H1 (cell line): ENCODE measurements around the gene ARID1B. TPM values are rescaled to one million over a fixed set of nuclear protein-coding genes. Genes with fewer than 3 reads are reported as not detected.

Experiments used
- CTCF ChIA-PET: fragments of 300-600 bp; sonication (Branson Sonifier 250); formaldehyde crosslinking; loops from one replicate; lab custom pipeline; 2021; ENCODE audit not compliant: partially characterized antibody; lab: Charles Lee
- POLR2A ChIA-PET: fragments of 300-600 bp; sonication (Branson Sonifier 250); formaldehyde crosslinking; loops from one replicate; lab custom pipeline; 2021; ENCODE audit warnings: inconsistent platforms; ENCODE audit not compliant: partially characterized antibody; lab: Charles Lee
- DNase-seq, 2 experiments: peaks; one replicate each; pipeline versions ENCODE4 v3.0.0 to v3.0.0-alpha.2; 2010 to 2022; ENCODE audit warnings: low spot score in 2 of 2, low read depth in 1 of 2, mixed read lengths in 1 of 2
- FAIRE-seq: peaks from 2 replicates; lab custom pipeline; 2011; peaks lifted over from hg19 to GRCh38; lab: Jason Lieb, UNC
- H2AFZ ChIP-seq: 2 replicates; pipeline ENCODE4 v1.8.1; 2012; ENCODE audit warnings: low read length, inconsistent platforms
- H2AK5ac ChIP-seq: 2 replicates; pipeline ENCODE4 v1.6.1; 2013; ENCODE audit warnings: low read depth, low read length
- H2BK120ac ChIP-seq: replicated peaks from 2 replicates; pipeline ENCODE3; 2013; ENCODE audit warnings: low read depth, low read length, inconsistent platforms
- H2BK12ac ChIP-seq: 2 replicates; pipeline ENCODE4 v1.6.1; 2013; ENCODE audit warnings: low read depth, low read length
- H2BK15ac ChIP-seq: 2 replicates; pipeline ENCODE4 v1.6.1; 2013; ENCODE audit warnings: low read length
- H2BK20ac ChIP-seq: 2 replicates; pipeline ENCODE4 v1.6.1; 2013; ENCODE audit warnings: low read length
- H2BK5ac ChIP-seq: 2 replicates; pipeline ENCODE4 v1.6.1; 2013; ENCODE audit warnings: low read depth, low read length
- H3K14ac ChIP-seq: 2 replicates; pipeline ENCODE4 v1.6.1; 2013; ENCODE audit warnings: inconsistent platforms; ENCODE audit not compliant: insufficient read length
- H3K18ac ChIP-seq: 2 replicates; pipeline ENCODE4 v1.6.1; 2013; ENCODE audit warnings: low read length; ENCODE audit errors: extremely low read depth
- H3K23ac ChIP-seq: 2 replicates; pipeline ENCODE4 v1.6.1; 2013; ENCODE audit warnings: inconsistent platforms; ENCODE audit not compliant: insufficient read length
- H3K23me2 ChIP-seq: 2 replicates; pipeline ENCODE4 v1.6.1; 2013; ENCODE audit warnings: low read depth, low read length
- H3K27ac ChIP-seq: 2 replicates; pipeline ENCODE4 v1.6.1; 2011; ENCODE audit warnings: low read depth, low read length, inconsistent platforms
- H3K27me3 ChIP-seq, 4 experiments: replicated peaks in 1 of 4; 1 replicate in 1 of 4; 2 replicates in 3 of 4; pipeline versions ENCODE4 v1.6.1 to v1.8.1; 2011 to 2013; ENCODE audit warnings: low read length in 3 of 4, mild to moderate bottlenecking in 3 of 4, inconsistent platforms in 2 of 4, mixed read lengths in 2 of 4, moderate library complexity in 1 of 4; ENCODE audit not compliant: control insufficient read depth in 3 of 4, insufficient read depth in 3 of 4; ENCODE audit errors: extremely low read depth in 1 of 4
- H3K36me3 ChIP-seq, 4 experiments: 2 replicates each; pipeline versions ENCODE4 v1.6.1 to v1.8.1; 2011 to 2013; ENCODE audit warnings: mild to moderate bottlenecking in 4 of 4, low read length in 3 of 4, moderate library complexity in 2 of 4, control low read depth in 1 of 4, inconsistent platforms in 1 of 4; ENCODE audit not compliant: insufficient read depth in 4 of 4, control insufficient read depth in 2 of 4
- H3K4ac ChIP-seq: replicated peaks from 2 replicates; pipeline ENCODE3; 2013; ENCODE audit warnings: low read length, low read depth, mixed read lengths, inconsistent platforms; ENCODE audit not compliant: insufficient read length
- H3K4me1 ChIP-seq, 4 experiments: replicated peaks in 1 of 4; 1 replicate in 1 of 4; 2 replicates in 3 of 4; pipeline versions ENCODE4 v1.6.1 to v1.8.1; 2011 to 2013; ENCODE audit warnings: low read length in 3 of 4, inconsistent platforms in 2 of 4, mixed read lengths in 1 of 4; ENCODE audit not compliant: insufficient read depth in 4 of 4, control insufficient read depth in 3 of 4
- H3K4me2 ChIP-seq, 2 experiments: 2 replicates each; pipeline versions ENCODE4 v1.6.1 to v1.8.1; 2011 to 2013; ENCODE audit warnings: low read depth in 2 of 2, low read length in 2 of 2, control low read depth in 1 of 2, inconsistent platforms in 1 of 2, mild to moderate bottlenecking in 1 of 2; ENCODE audit not compliant: insufficient read depth in 1 of 2
- H3K4me3 ChIP-seq, 4 experiments: fragments of 200-600, 300-600 bp in 1 of 4; sonication (generic), shearing (Covaris generic), sonication (Bioruptor Twin) in 1 of 4; 2 replicates each; pipeline versions ENCODE4 v1.5.1 to v1.8.1; 2011 to 2016; ENCODE audit warnings: low read length in 4 of 4, low read depth in 3 of 4, control low read depth in 2 of 4, inconsistent platforms in 2 of 4, mild to moderate bottlenecking in 2 of 4, mixed read lengths in 1 of 4, moderate library complexity in 1 of 4; ENCODE audit not compliant: insufficient read depth in 2 of 4; ENCODE audit errors: extremely low read depth in 1 of 4
- H3K56ac ChIP-seq: replicated peaks from 2 replicates; pipeline ENCODE3; 2013; ENCODE audit warnings: low read depth, mild to moderate bottlenecking, mixed read lengths, low read length, inconsistent platforms; ENCODE audit not compliant: insufficient read length
- H3K79me1 ChIP-seq: 2 replicates; pipeline ENCODE4 v1.6.1; 2013; ENCODE audit warnings: low read depth, low read length, control low read depth
- H3K79me2 ChIP-seq, 2 experiments: 2 replicates each; pipeline versions ENCODE4 v1.6.1 to v1.8.1; 2012 to 2013; ENCODE audit warnings: low read length in 2 of 2, mild to moderate bottlenecking in 2 of 2, inconsistent platforms in 1 of 2; ENCODE audit not compliant: insufficient read depth in 2 of 2, control insufficient read depth in 1 of 2
- H3K9ac ChIP-seq, 4 experiments: replicated peaks in 1 of 4; 1 replicate in 1 of 4; 2 replicates in 3 of 4; pipeline versions ENCODE4 v1.6.1 to v1.8.1; 2011 to 2013; ENCODE audit warnings: low read depth in 3 of 4, low read length in 3 of 4, control low read depth in 2 of 4, mild to moderate bottlenecking in 2 of 4, moderate library complexity in 2 of 4, inconsistent platforms in 1 of 4; ENCODE audit errors: extremely low read depth in 1 of 4
- H3K9me3 ChIP-seq, 2 experiments: 2 replicates each; pipeline versions ENCODE4 v1.6.1 to v1.8.1; 2012 to 2013; ENCODE audit warnings: mild to moderate bottlenecking in 2 of 2, moderate library complexity in 2 of 2, control low read depth in 1 of 2, inconsistent platforms in 1 of 2, low read depth in 1 of 2, low read length in 1 of 2, mixed read lengths in 1 of 2; ENCODE audit not compliant: insufficient read depth in 2 of 2
- H4K20me1 ChIP-seq, 2 experiments: replicated peaks in 1 of 2; 2 replicates each; pipeline versions ENCODE3 to v1.8.1; 2011 to 2013; ENCODE audit warnings: inconsistent platforms in 2 of 2, low read length in 2 of 2, mild to moderate bottlenecking in 1 of 2; ENCODE audit not compliant: insufficient read depth in 2 of 2, control insufficient read depth in 1 of 2
- H4K5ac ChIP-seq: 2 replicates; pipeline ENCODE4 v1.6.1; 2013; ENCODE audit warnings: low read length, low read depth, mixed read lengths, inconsistent platforms; ENCODE audit not compliant: insufficient read length
- H4K8ac ChIP-seq: 2 replicates; pipeline ENCODE4 v1.8.0; 2013; ENCODE audit warnings: mild to moderate bottlenecking, moderate library complexity, low read length, inconsistent platforms; ENCODE audit not compliant: insufficient read depth; ENCODE audit errors: extremely low read depth
- H4K91ac ChIP-seq: replicated peaks from 2 replicates; pipeline ENCODE3; 2013; ENCODE audit warnings: low read length, mixed read lengths, inconsistent platforms; ENCODE audit not compliant: insufficient read length
- EZH2 ChIP-seq: fragments of 200-600 bp; sonication (generic); IDR thresholded peaks from 2 replicates; pipeline ENCODE4 v1.7.1; 2012; ENCODE audit warnings: low read depth, mild to moderate bottlenecking, moderate library complexity, low read length, inconsistent platforms; ENCODE audit not compliant: severe bottlenecking
- WGBS, 2 experiments: shearing (Covaris generic) in 1 of 2; methylation state at CpG; one replicate each; pipeline versions ENCODE4 v1.1.6 to v1.1.7; 2013 to 2015; ENCODE audit warnings: low lambda C conversion rate in 2 of 2, mixed read lengths in 2 of 2, inconsistent platforms in 1 of 2, low coverage in 1 of 2, missing lambda C conversion rate in 1 of 2; ENCODE audit not compliant: insufficient replicate concordance in 2 of 2, insufficient coverage in 1 of 2, insufficient read length in 1 of 2; ENCODE audit errors: extremely low coverage in 1 of 2, missing lambda C conversion rate in 1 of 2; 5-methylcytosine and 5-hydroxymethylcytosine counted together
- polyA plus RNA-seq, 7 experiments: library from polyadenylated mRNA; depleted of rRNA in 3 of 7; stranded (reverse) in 5 of 7; unstranded in 2 of 7; fragments of >200 nt in 5 of 7; fragments of 200-250 nt in 2 of 7; gene quantifications; 1 replicate in 5 of 7; 2 replicates in 1 of 7; 4 replicates in 1 of 7; pipeline versions ENCODE4 v1.2.1 to v1.2.3, GENCODE V29; 2011 to 2013; ENCODE audit warnings: missing spikeins in 2 of 7, mixed read lengths in 2 of 7
- total RNA-seq: library from RNA; stranded (reverse); fragmentation: NEBNext Ultra II Directional; extraction: Animal tissue kit (Norgen Biotek cat#: 25700); gene quantifications from 2 replicates; pipeline ENCODE4 v1.2.1, GENCODE V29; 2021

The ARID1B gene
- total and polyA plus RNA-seq, 2 of the 8 experiments (the other 6 are each of a cell fraction or from before 2014, with no cell fraction given) = 24.3 to 70.3 TPM

- no peak overlapping the region for H2BK20ac ChIP-seq
These were observed 382.2 kb downstream of the ARID1B start for GRCh38 chr6:157159348-157159747.

More at GRCh38 chr6:157159348-157159747, 382.2 kb downstream of the ARID1B start:
- no peak overlapping the region for H4K91ac ChIP-seq
- H2AFZ ChIP-seq = no peak overlapping the region
- peaks cover 3 to 17% (median 13%) of the 10 kb centered on the region in 4 experiments for H3K4me1 ChIP-seq
- no peak overlapping the region for H3K23ac ChIP-seq
- POLR2A ChIA-PET = interaction anchor here (1.0 to 2.5 kb wide), 4 partner anchors 12 to 137 kb away, joined by 3 to 11 read pairs (median 4); no protein-coding TSS in a partner anchor
- no peak for TF ChIP-seq EZH2
- TF ChIP-seq, all 59 proteins: peak for 0
- Histone ChIP-seq H3K4me3 (no peak overlapping the region), H3K27ac (no peak overlapping the region), H2BK120ac (no peak overlapping the region), H3K79me1 (no peaks in the 10 kb centered on the region), H4K20me1 (peaks cover 0 to 2% of the 10 kb centered on the region in 2 experiments), H4K8ac (no peak overlapping the region), H3K23me2 (no peaks in the 10 kb centered on the region), H2AK5ac (no peak overlapping the region), H3K27me3 (no peaks in the 10 kb centered on the region), H3K56ac (no peak overlapping the region), H3K14ac (no peak overlapping the region), H3K4me2 (no peak overlapping the region), H3K9ac (no peak overlapping the region), H3K79me2 (no peaks in the 10 kb centered on the region), H4K5ac (no peak overlapping the region), H3K36me3 (peaks cover 0 to 3% (median 0%) of the 10 kb centered on the region in 4 experiments; a peak in 1 of 8 replicates), H2BK12ac (no peak overlapping the region), H3K4ac (no peak overlapping the region), H2BK15ac (no peak overlapping the region), H3K9me3 (no peaks in the 10 kb centered on the region), H3K18ac (no peak overlapping the region), H2BK5ac (no peak overlapping the region)
- FAIRE-seq (no peak), DNase-seq (no peak)
- 89% methylated on average over 4 of the region's 4 CpGs; no CpG with 5 or more reads in 1 of the 2 experiments for WGBS, 2 experiments
- CTCF ChIA-PET = interaction anchor here (0.7 to 10.7 kb wide), 27 partner anchors 9 to 224 kb away, joined by 3 to 88 read pairs (median 4); no protein-coding TSS in a partner anchor
